DND-41 (cell line): ENCODE measurements around the gene RABGAP1L.
"Not testable (repeated sequence)": the region's sequence is repeated elsewhere in the genome, so short reads cannot be mapped to it uniquely, and the experiment has no call there.

ENCODE experiments used
- ATAC-seq: fragments of 200-7000 bp; cut with Tn5 transposase; 3 replicates; pipeline ENCODE4 v1.9.1; 2021; ENCODE audit warnings: low read depth; ENCODE audit not compliant: insufficient read depth
- DNase-seq: peaks from one replicate; pipeline ENCODE4 v3.0.0-alpha.2; 2020
- H2AFZ ChIP-seq: 2 replicates; pipeline ENCODE4 v1.6.0; 2012; ENCODE audit warnings: low read depth, low read length
- H3K27ac ChIP-seq: 2 replicates; pipeline ENCODE4 v1.5.1; 2012; ENCODE audit warnings: low read length, inconsistent platforms
- H3K27me3 ChIP-seq: fragments of 200-600 bp; sonication (generic); 2 replicates; pipeline ENCODE4 v1.6.0; 2012; ENCODE audit warnings: low read length, mild to moderate bottlenecking, inconsistent platforms; ENCODE audit not compliant: insufficient read depth, poor library complexity
- H3K36me3 ChIP-seq: 2 replicates; pipeline ENCODE4 v1.5.1; 2012; ENCODE audit warnings: low read length, inconsistent platforms; ENCODE audit not compliant: insufficient read depth
- H3K4me1 ChIP-seq: 2 replicates; pipeline ENCODE4 v1.5.1; 2012; ENCODE audit warnings: mild to moderate bottlenecking, low read length; ENCODE audit not compliant: insufficient read depth
- H3K4me2 ChIP-seq: 2 replicates; pipeline ENCODE4 v1.6.0; 2012; ENCODE audit warnings: mild to moderate bottlenecking, moderate library complexity, low read length, inconsistent platforms; ENCODE audit not compliant: insufficient read depth
- H3K4me3 ChIP-seq, 2 experiments: fragments of 200-600 bp in 1 of 2; shearing (Covaris generic) in 1 of 2; 2 replicates each; pipeline ENCODE4 v1.5.1; 2012 to 2016; ENCODE audit warnings: inconsistent platforms in 2 of 2, low read length in 2 of 2, mild to moderate bottlenecking in 2 of 2, low read depth in 1 of 2, moderate library complexity in 1 of 2
- H3K79me2 ChIP-seq: 2 replicates; pipeline ENCODE4 v1.6.0; 2012; ENCODE audit warnings: low read length, inconsistent platforms; ENCODE audit not compliant: insufficient read depth
- H3K9ac ChIP-seq: 2 replicates; pipeline ENCODE4 v1.6.0; 2012; ENCODE audit warnings: low read depth, mild to moderate bottlenecking, inconsistent platforms, low read length, moderate library complexity
- H3K9me3 ChIP-seq: 2 replicates; pipeline ENCODE4 v1.5.1; 2012; ENCODE audit warnings: low read length, moderate library complexity, mild to moderate bottlenecking, inconsistent platforms; ENCODE audit not compliant: insufficient read depth, severe bottlenecking
- H4K20me1 ChIP-seq: 2 replicates; pipeline ENCODE4 v1.6.0; 2012; ENCODE audit warnings: low read length; ENCODE audit not compliant: insufficient read depth
- CTCF ChIP-seq: IDR thresholded peaks from 2 replicates; pipeline ENCODE4 v1.5.1; 2012; ENCODE audit warnings: borderline replicate concordance, low read length, moderate library complexity, mild to moderate bottlenecking; ENCODE audit not compliant: poor library complexity, severe bottlenecking; ENCODE audit errors: extremely low read depth
- EZH2 ChIP-seq: IDR thresholded peaks from 3 replicates; pipeline ENCODE4 v1.6.1; 2012; ENCODE audit warnings: borderline replicate concordance, low read depth, mild to moderate bottlenecking, moderate library complexity, low read length, inconsistent platforms; ENCODE audit not compliant: severe bottlenecking

The RABGAP1L gene

GRCh38 chr1:174606471-174606870 is 447.2 kb downstream of the RABGAP1L start:
- no peaks in the 10 kb centered on the region for H3K4me1 ChIP-seq
- H3K27ac ChIP-seq = no peak overlapping the region
- DNase-seq (no peak), ATAC-seq (no peak)
- no peak overlapping the region for H3K4me2 ChIP-seq
- H3K27me3 ChIP-seq = no peaks in the 10 kb centered on the region
- H3K9me3 ChIP-seq = no peaks in the 10 kb centered on the region
- no peak overlapping the region for H2AFZ ChIP-seq
- H3K4me3 ChIP-seq = no peak overlapping the region
- TF ChIP-seq EZH2 (no peak), CTCF (no peak)
- H3K9ac ChIP-seq = no peak overlapping the region
- no peaks in the 10 kb centered on the region for H3K79me2 ChIP-seq
- H3K36me3 ChIP-seq = no peaks in the 10 kb centered on the region
- no peaks in the 10 kb centered on the region for H4K20me1 ChIP-seq

DNA sequence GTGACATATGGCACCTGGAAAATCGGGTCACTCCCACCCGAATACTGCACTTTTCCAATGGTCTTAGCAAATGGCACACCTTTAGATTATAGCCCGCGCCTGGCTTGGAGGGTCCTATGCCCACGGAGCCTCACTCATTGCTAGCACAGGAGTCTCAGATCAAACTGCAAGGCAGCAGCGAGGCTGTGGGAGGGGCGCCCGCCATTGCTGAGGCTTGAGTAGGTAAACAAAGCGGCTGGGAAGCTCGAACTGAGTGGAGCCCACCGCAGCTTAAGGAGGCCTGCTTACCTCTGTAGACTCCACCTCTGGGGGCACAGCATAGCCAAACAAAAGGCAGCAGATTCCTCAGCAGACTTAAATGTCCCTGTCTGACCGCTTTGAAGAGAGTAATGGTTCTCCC is 458.6 kb downstream of the RABGAP1L start:
- ATAC-seq, H3K36me3 ChIP-seq, H2AFZ ChIP-seq, DNase-seq, H3K79me2 ChIP-seq, H3K4me1 ChIP-seq, H3K4me3 ChIP-seq, H3K4me2 ChIP-seq, H3K27me3 ChIP-seq, H3K9me3 ChIP-seq, H3K9ac ChIP-seq, H3K27ac ChIP-seq, H4K20me1 ChIP-seq: not testable (repeated sequence)

GRCh38 chr1:174623324-174624035 is 464.2 kb downstream of the RABGAP1L start:
- Histone ChIP-seq H3K4me1 (no peaks in the 10 kb centered on the region), H4K20me1 (no peaks in the 10 kb centered on the region), H3K79me2 (no peaks in the 10 kb centered on the region), H3K4me2 (no peak overlapping the region), H3K9ac (no peak overlapping the region), H3K36me3 (no peaks in the 10 kb centered on the region), H3K27me3 (no peaks in the 10 kb centered on the region), H3K4me3 (no peak overlapping the region), H3K9me3 (no peaks in the 10 kb centered on the region), H3K27ac (no peak overlapping the region), H2AFZ (no peak overlapping the region)
- ATAC-seq (no peak), DNase-seq (no peak)
- no peak for TF ChIP-seq EZH2
- no peak for TF ChIP-seq CTCF

DNA sequence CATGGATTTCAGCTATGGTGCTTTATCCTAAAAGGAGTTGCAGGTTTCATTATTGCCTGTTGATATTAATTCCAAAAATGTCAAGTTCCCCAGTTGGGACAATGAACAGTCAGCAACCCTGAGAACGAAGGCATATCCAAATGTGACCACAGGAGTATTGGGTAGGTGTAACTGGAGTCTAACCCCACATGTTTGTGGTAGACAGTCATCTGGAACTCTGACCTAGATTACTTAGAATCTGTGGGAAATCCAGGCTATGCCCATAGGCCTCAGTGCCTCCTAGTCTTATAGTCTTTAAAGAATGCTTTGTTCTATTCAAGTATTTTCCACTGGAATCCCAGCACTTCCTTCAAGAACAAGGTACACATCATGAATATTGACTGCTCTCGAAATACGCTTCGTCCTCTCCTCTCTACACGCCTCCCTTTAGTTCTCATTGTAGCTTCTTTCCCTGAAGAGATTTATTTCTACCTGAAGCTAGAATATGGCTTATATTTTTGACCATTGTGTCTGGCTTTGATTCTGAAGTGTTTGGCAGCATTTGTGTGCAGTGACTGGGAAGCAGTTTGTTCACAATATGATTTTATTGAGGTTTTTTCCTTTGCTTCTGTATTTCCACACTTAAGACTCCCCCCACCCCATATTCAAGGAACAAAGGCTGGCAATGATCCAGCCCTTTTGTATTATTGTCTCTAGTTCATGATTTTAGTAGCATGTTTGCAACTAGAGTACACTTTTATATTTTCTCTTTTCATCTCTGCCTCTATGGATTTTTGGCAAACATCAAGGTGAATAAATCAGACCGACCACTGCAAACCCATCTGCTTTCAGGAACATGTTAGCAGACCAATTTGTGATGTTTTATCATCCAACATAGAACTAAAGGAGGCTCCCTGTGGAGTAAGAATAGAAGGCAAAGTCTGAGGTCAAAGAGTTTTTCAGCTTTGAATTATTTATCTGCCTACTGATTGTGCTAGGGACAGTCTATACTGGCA is 467.0 kb downstream of the RABGAP1L start:
- Histone ChIP-seq H3K79me2 (no peaks in the 10 kb centered on the region), H3K27ac (no peak overlapping the region), H3K36me3 (no peaks in the 10 kb centered on the region), H3K9me3 (no peaks in the 10 kb centered on the region), H3K27me3 (no peaks in the 10 kb centered on the region), H4K20me1 (no peaks in the 10 kb centered on the region), H3K4me2 (no peak overlapping the region), H3K4me3 (no peak overlapping the region), H3K4me1 (no peaks in the 10 kb centered on the region), H2AFZ (no peak overlapping the region), H3K9ac (no peak overlapping the region)
- DNase-seq = no peak
- TF ChIP-seq CTCF (no peak), EZH2 (no peak)
- no peak for ATAC-seq
